NCI-H187 treated with DMSO at 0.1 percent for 48 hours (cell line): ENCODE results near the gene UQCRC2.
"Not testable (repeated sequence)": the region's sequence is repeated elsewhere in the genome, so short reads cannot be mapped to it uniquely, and the experiment has no call there.

Source experiments
- DNase-seq: peaks from one replicate; lab custom pipeline; 2025; lab: John Stamatoyannopoulos, UW

Gene UQCRC2

GRCh38 chr16:21982108-21982507, 28.9 kb downstream of the UQCRC2 start:
- DNase-seq, result no peak

GRCh38 chr16:21984062-21984461, 30.9 kb downstream of the UQCRC2 start:
- DNase-seq, result no peak

- no peak for DNase-seq
These were observed 32.4 kb downstream of the UQCRC2 start for GRCh38 chr16:21985524-21985923.

- DNase-seq, result no peak
These were observed 33.6 kb downstream of the UQCRC2 start for GRCh38 chr16:21986692-21987246.

- DNase-seq, result no peak
These were observed 34.3 kb downstream of the UQCRC2 start for GRCh38 chr16:21987498-21987897.

DNA sequence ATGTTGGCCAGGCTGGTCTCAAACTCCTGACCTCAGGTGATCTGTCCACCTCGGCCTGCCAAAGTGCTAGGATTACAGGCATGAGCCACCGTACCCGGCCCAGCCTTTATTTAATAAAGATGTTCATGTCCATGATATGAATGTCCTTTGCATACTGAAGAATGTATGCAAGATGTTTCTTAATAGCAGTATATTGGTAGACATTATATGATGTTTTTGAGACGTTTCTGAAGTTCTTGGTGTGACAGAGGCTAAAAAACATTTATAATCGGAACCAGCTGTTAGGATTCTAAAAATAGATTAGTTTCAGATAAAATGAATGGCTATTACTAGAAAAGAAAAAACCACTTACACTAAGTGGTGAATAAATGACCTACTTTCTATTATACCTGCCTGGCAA, 36.0 kb downstream of the UQCRC2 start:
- no peak for DNase-seq

DNA sequence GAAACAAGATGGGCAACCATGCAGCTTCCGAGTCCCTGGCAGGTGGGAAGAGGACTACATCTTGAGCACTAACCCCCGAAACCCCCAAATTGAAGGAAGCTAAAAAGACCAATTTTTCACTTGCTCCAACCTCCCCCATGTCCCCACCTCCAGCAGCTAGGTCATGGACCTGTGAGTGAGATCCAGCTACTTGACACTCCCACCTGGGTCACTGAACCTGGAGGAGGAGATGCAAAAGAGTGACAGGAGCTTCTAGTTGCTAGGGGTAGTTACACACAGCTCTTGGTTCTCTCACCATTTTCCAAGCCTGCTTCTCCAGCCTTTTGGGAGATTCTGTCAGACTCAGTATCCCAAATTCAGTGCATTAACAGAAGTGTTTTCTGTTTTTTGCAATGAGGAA, 36.6 kb downstream of the UQCRC2 start:
- DNase-seq, result no peak

DNA sequence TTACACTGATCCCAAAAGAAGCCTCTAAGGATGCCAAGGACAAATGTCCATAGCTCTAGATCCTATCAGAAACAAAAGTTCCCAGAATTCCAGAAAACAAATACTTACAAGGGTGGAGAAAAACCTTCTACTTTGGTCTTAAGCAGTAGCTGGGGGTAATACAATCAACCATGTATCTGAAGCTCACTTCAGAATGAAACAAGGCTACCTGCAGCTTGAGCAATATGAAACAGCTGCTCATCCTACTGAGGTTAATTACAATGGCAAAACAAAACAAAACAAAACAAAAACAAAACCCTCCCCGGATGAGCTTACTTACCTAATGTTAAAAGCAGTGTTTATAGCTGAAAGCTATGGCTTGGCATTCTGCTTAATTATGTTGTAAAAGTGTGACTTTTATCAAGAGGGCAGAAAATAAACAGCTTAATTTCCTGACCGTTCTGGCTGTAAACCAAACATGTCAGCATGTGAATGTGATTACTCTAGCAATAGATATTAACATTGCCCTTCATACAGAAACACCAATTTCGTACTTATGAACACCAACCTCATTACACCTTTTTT, 37.3 kb downstream of the UQCRC2 start:
- no peak for DNase-seq

DNA sequence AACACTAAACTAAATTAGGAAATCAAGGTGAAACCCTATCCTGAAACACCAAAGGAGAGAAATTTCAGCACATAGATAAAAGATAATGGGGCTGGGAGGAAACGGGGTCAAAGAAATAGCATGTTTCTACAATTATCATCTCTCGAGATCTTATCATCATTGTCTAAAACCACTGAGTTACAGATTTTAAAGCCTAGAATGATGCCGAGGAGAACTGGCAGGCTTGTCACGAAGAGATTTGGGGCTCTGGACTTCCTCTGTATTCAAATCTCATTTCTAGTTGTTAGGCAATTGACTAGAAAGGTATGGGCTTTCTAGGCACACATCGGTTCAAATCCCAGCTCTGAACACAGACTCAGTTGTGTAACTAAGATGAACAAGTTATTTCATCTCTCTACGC, 38.5 kb downstream of the UQCRC2 start:
- DNase-seq, result no peak

- DNase-seq, result no peak
These were observed 41.8 kb downstream of the UQCRC2 start for GRCh38 chr16:21994856-21995465.

- DNase-seq, result no peak
These were observed 43.9 kb downstream of the UQCRC2 start for GRCh38 chr16:21996923-21997696.

GRCh38 chr16:21997697-21998480, 44.7 kb downstream of the UQCRC2 start:
- DNase-seq, result no peak

DNA sequence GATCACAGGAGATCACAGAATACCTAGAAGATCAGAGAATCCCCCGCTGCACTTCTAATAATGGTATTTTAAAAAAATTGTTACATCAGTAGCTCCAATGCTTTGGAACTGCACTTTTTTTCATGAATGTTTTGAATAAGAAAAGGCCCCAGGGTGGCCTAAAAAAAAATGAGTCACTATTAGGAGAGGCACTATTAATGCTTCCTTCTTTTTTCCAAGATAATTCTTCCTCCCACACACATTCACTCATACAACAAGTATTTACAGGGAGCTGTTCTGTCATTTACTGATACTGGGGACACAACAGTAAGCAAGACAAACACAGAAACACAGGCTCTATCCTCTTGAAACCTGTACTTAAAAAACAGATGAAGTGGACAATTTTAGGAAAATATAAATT, 48.4 kb downstream of the UQCRC2 start:
- DNase-seq, result no peak

- not testable (repeated sequence) for DNase-seq
These were observed 48.9 kb downstream of the UQCRC2 start for GRCh38 chr16:22002047-22002446.

- no peak for DNase-seq
These were observed 50.0 kb downstream of the UQCRC2 start for GRCh38 chr16:22003195-22003594.

- no peak for DNase-seq
These were observed 51.2 kb downstream of the UQCRC2 start for GRCh38 chr16:22004341-22004740.

DNA sequence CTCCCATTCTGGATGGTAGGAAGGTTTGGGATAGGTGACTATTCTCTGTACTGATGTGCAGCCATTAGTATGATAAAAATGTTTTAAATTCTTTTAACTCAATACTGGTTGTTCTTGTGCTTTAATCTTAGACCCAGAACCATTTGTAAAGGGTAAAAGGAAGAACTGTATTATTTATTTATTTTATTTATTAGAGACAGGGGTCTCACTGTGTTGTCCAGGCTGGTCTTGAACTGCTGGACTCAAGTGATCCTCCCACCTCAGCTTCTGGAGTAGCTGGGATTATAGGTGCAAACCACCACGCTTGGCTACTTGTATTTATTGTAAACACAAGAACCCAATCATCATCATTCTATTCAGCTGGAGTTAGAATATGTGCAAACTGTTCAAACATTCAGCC, 52.6 kb downstream of the UQCRC2 start:
- no peak for DNase-seq

DNA sequence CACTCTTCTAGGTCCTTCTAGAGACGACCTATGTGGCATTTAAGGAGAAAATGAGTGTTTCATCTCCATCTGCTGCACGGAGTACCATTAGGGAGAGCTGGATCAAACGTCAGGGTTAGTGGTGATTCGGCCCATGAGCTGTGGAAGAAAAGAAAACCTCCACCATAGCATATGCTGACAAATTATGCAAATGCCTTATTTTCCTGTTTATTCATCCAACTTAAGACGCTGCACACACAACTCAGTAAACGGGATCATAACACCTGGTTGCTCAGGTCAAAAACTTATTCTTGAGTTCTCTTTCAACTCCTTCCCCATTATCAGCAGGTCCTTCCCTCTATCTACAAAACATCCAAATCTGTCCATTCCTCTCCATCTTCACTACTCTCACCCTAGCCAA, 53.5 kb downstream of the UQCRC2 start:
- no peak for DNase-seq

DNA sequence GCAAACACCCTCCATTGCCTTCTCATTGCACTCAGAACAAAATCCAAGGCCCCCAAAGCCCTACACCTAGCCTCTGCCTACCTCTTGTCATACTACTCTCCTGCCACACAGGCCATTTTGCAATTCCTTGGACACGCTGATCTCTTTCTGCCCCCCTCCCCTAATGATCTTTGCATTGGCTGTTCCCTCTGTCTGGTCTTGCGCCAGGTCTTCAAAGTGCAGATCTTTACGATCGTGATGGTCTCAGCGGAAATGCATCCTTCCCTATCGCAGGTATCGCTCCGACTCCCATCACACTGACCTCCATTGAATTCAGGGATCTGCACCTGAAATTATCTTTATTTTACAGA, 54.0 kb downstream of the UQCRC2 start:
- DNase-seq, result no peak

GRCh38 chr16:22007509-22008214, 54.5 kb downstream of the UQCRC2 start, which contains the start of gene MOSMO:
MOSMO (plus strand) TSS chr16:22008111; CDS start chr16:22008302, 191 bp downstream.
- DNase-seq, result no peak

GRCh38 chr16:22008215-22009059, 55.3 kb downstream of the UQCRC2 start:
- no peak for DNase-seq
